GM12873 (cell line): ENCODE results near the gene RPL31.

ENCODE experiments used
- CTCF ChIP-seq: IDR thresholded peaks from 2 replicates; pipeline ENCODE4 v1.5.1; 2012; ENCODE audit warnings: low read depth, mild to moderate bottlenecking, moderate library complexity, low read length, control low read depth; ENCODE audit not compliant: insufficient read depth; ENCODE audit errors: missing control alignments

RPL31 gene

GRCh38 chr2:101022221-101022620 lies 20.1 kb downstream of the RPL31 start:
- TF ChIP-seq CTCF = no peak

- TF ChIP-seq CTCF = no peak
These were observed 21.4 kb downstream of the RPL31 start for GRCh38 chr2:101023327-101024107.

GRCh38 chr2:101025561-101025960 lies 23.5 kb downstream of the RPL31 start:
- no peak for TF ChIP-seq CTCF

- no peak for TF ChIP-seq CTCF
These were observed 24.2 kb downstream of the RPL31 start for GRCh38 chr2:101026253-101026701.

GRCh38 chr2:101026923-101027469 lies 24.9 kb downstream of the RPL31 start:
- TF ChIP-seq CTCF = no peak

GRCh38 chr2:101027852-101028251 lies 25.8 kb downstream of the RPL31 start:
- TF ChIP-seq CTCF = no peak

GRCh38 chr2:101030866-101031554 lies 28.9 kb downstream of the RPL31 start:
- TF ChIP-seq CTCF = no peak
